ENCODE data around the gene UNC93A. TPM values are rescaled to one million over a fixed set of nuclear protein-coding genes. Genes with fewer than 3 reads are reported as not detected.

UNC93A gene
- total and polyA plus RNA-seq, 3 experiments from 2014 or later = not detected

- Histone ChIP-seq H3K4me1 (ENCODE audit: insufficient read depth, low read length) (no peaks in the 10 kb centered on the region), H3K27ac (ENCODE audit: low read depth, low read length) (no peak overlapping the region), H3K9me3 (ENCODE audit: low read length) (no peaks in the 10 kb centered on the region), H3K4me3 (ENCODE audit: low read length) (no peak overlapping the region), H3K36me3 (ENCODE audit: insufficient read depth, low read length) (no peaks in the 10 kb centered on the region), H3K27me3 (ENCODE audit: insufficient read depth, low read length, poor library complexity, severe bottlenecking) (no peaks in the 10 kb centered on the region)
- H3K9me3 Mint-ChIP-seq = no peaks in the 10 kb centered on the region
- H3K36me3 Mint-ChIP-seq = no peaks in the 10 kb centered on the region
- peaks cover 7 to 33% of the 10 kb centered on the region in 2 donors for H3K27me3 Mint-ChIP-seq
- DNase-seq = no peak
- H3K4me1 Mint-ChIP-seq = no peaks in the 10 kb centered on the region
- H3K27ac Mint-ChIP-seq = no peak overlapping the region
- no peak overlapping the region for H3K4me3 Mint-ChIP-seq
- CTCF ChIA-PET = no interaction called here
- POLR2A ChIA-PET = no interaction called here
Observed at GRCh38 chr6:167294651-167295494, 3.8 kb downstream of the UNC93A start.

GRCh38 chr6:167295495-167296292 is 4.6 kb downstream of the UNC93A start:
- Mint-ChIP-seq H3K36me3 (no peaks in the 10 kb centered on the region), H3K27me3 (peaks cover 9 to 38% of the 10 kb centered on the region in 2 donors), H3K4me1 (no peaks in the 10 kb centered on the region), H3K9me3 (no peaks in the 10 kb centered on the region), H3K4me3 (no peak overlapping the region), H3K27ac (no peak overlapping the region)
- no peak for DNase-seq
- CTCF ChIA-PET = no interaction called here
- Histone ChIP-seq H3K36me3 (ENCODE audit: insufficient read depth, low read length) (no peaks in the 10 kb centered on the region), H3K4me1 (ENCODE audit: insufficient read depth, low read length) (no peaks in the 10 kb centered on the region), H3K4me3 (ENCODE audit: low read length) (no peak overlapping the region), H3K9me3 (ENCODE audit: low read length) (no peaks in the 10 kb centered on the region), H3K27ac (ENCODE audit: low read depth, low read length) (no peak overlapping the region), H3K27me3 (ENCODE audit: insufficient read depth, low read length, poor library complexity, severe bottlenecking) (no peaks in the 10 kb centered on the region)
- POLR2A ChIA-PET = no interaction called here

GRCh38 chr6:167296293-167296690 is 5.2 kb downstream of the UNC93A start:
- Histone ChIP-seq H3K4me3 (ENCODE audit: low read length) (no peak overlapping the region), H3K9me3 (ENCODE audit: low read length) (no peaks in the 10 kb centered on the region), H3K4me1 (ENCODE audit: insufficient read depth, low read length) (no peaks in the 10 kb centered on the region), H3K27ac (ENCODE audit: low read depth, low read length) (no peak overlapping the region), H3K27me3 (ENCODE audit: insufficient read depth, low read length, poor library complexity, severe bottlenecking) (no peaks in the 10 kb centered on the region), H3K36me3 (ENCODE audit: insufficient read depth, low read length) (no peaks in the 10 kb centered on the region)
- peaks cover 9 to 38% of the 10 kb centered on the region in 2 donors for H3K27me3 Mint-ChIP-seq
- no peaks in the 10 kb centered on the region for H3K4me1 Mint-ChIP-seq
- H3K27ac Mint-ChIP-seq = no peak overlapping the region
- ChIA-PET CTCF (no interaction called here), POLR2A (no interaction called here)
- no peaks in the 10 kb centered on the region for H3K36me3 Mint-ChIP-seq
- no peak for DNase-seq
- H3K4me3 Mint-ChIP-seq = no peak overlapping the region
- H3K9me3 Mint-ChIP-seq = no peaks in the 10 kb centered on the region

GRCh38 chr6:167296902-167297301 is 5.8 kb downstream of the UNC93A start:
- no peak for DNase-seq
- no peaks in the 10 kb centered on the region for H3K27me3 ChIP-seq (ENCODE audit: insufficient read depth, low read length, poor library complexity, severe bottlenecking)
- Mint-ChIP-seq H3K9me3 (no peaks in the 10 kb centered on the region), H3K27me3 (peaks cover 9 to 41% of the 10 kb centered on the region in 2 donors), H3K4me3 (no peak overlapping the region), H3K4me1 (no peaks in the 10 kb centered on the region), H3K36me3 (no peaks in the 10 kb centered on the region), H3K27ac (peak overlapping the region in 1 of 8 donors; percentile 26)
- H3K4me1 ChIP-seq (ENCODE audit: insufficient read depth, low read length) = no peaks in the 10 kb centered on the region
- H3K9me3 ChIP-seq (ENCODE audit: low read length) = no peaks in the 10 kb centered on the region
- no peaks in the 10 kb centered on the region for H3K36me3 ChIP-seq (ENCODE audit: insufficient read depth, low read length)
- no peak overlapping the region for H3K4me3 ChIP-seq (ENCODE audit: low read length)
- no peak overlapping the region for H3K27ac ChIP-seq (ENCODE audit: low read depth, low read length)
- POLR2A ChIA-PET = no interaction called here
- CTCF ChIA-PET = no interaction called here

GRCh38 chr6:167298127-167298526 is 7.0 kb downstream of the UNC93A start:
- Histone ChIP-seq H3K9me3 (ENCODE audit: low read length) (no peaks in the 10 kb centered on the region), H3K4me1 (ENCODE audit: insufficient read depth, low read length) (no peaks in the 10 kb centered on the region), H3K36me3 (ENCODE audit: insufficient read depth, low read length) (no peaks in the 10 kb centered on the region), H3K27ac (ENCODE audit: low read depth, low read length) (no peak overlapping the region), H3K4me3 (ENCODE audit: low read length) (no peak overlapping the region), H3K27me3 (ENCODE audit: insufficient read depth, low read length, poor library complexity, severe bottlenecking) (no peaks in the 10 kb centered on the region)
- no peaks in the 10 kb centered on the region for H3K4me1 Mint-ChIP-seq
- POLR2A ChIA-PET = no interaction called here
- DNase-seq = no peak
- no peak overlapping the region for H3K4me3 Mint-ChIP-seq
- H3K36me3 Mint-ChIP-seq = no peaks in the 10 kb centered on the region
- no peak overlapping the region for H3K27ac Mint-ChIP-seq
- peaks cover 9 to 50% of the 10 kb centered on the region in 2 donors for H3K27me3 Mint-ChIP-seq
- no peaks in the 10 kb centered on the region for H3K9me3 Mint-ChIP-seq
- CTCF ChIA-PET = interaction anchor here (0.6 kb wide), 1 partner anchor 209 kb away, joined by 3 read pairs; no protein-coding TSS in a partner anchor

GRCh38 chr6:167299641-167300308 is 8.7 kb downstream of the UNC93A start:
- no peak overlapping the region for H3K27ac Mint-ChIP-seq
- ChIA-PET POLR2A (no interaction called here), CTCF (interaction anchor here (1.1 to 1.6 kb wide), 2 partner anchors 9 to 14 kb away, joined by 4 to 6 read pairs; partner anchors contain the start of gene UNC93A)
- Histone ChIP-seq H3K36me3 (ENCODE audit: insufficient read depth, low read length) (no peaks in the 10 kb centered on the region), H3K27ac (ENCODE audit: low read depth, low read length) (no peak overlapping the region), H3K9me3 (ENCODE audit: low read length) (no peaks in the 10 kb centered on the region), H3K4me3 (ENCODE audit: low read length) (no peak overlapping the region), H3K4me1 (ENCODE audit: insufficient read depth, low read length) (no peaks in the 10 kb centered on the region), H3K27me3 (ENCODE audit: insufficient read depth, low read length, poor library complexity, severe bottlenecking) (no peaks in the 10 kb centered on the region)
- H3K27me3 Mint-ChIP-seq = peaks cover 5 to 56% of the 10 kb centered on the region in 2 donors
- no peaks in the 10 kb centered on the region for H3K36me3 Mint-ChIP-seq
- no peak for DNase-seq
- no peaks in the 10 kb centered on the region for H3K4me1 Mint-ChIP-seq
- H3K9me3 Mint-ChIP-seq = no peaks in the 10 kb centered on the region
- H3K4me3 Mint-ChIP-seq = no peak overlapping the region

- Mint-ChIP-seq H3K4me3 (no peak overlapping the region), H3K36me3 (no peaks in the 10 kb centered on the region), H3K27ac (no peak overlapping the region), H3K9me3 (no peaks in the 10 kb centered on the region), H3K27me3 (peaks cover 6 to 54% of the 10 kb centered on the region in 2 donors), H3K4me1 (no peaks in the 10 kb centered on the region)
- CTCF ChIA-PET = interaction anchor here (1.1 kb wide), 1 partner anchor 11 kb away, joined by 6 read pairs; the partner anchor contains the start of gene UNC93A
- no peaks in the 10 kb centered on the region for H3K4me1 ChIP-seq (ENCODE audit: insufficient read depth, low read length)
- no peak overlapping the region for H3K27ac ChIP-seq (ENCODE audit: low read depth, low read length)
- no peaks in the 10 kb centered on the region for H3K36me3 ChIP-seq (ENCODE audit: insufficient read depth, low read length)
- POLR2A ChIA-PET = no interaction called here
- no peak for DNase-seq
- H3K27me3 ChIP-seq (ENCODE audit: insufficient read depth, low read length, poor library complexity, severe bottlenecking) = no peaks in the 10 kb centered on the region
- H3K4me3 ChIP-seq (ENCODE audit: low read length) = no peak overlapping the region
- H3K9me3 ChIP-seq (ENCODE audit: low read length) = no peaks in the 10 kb centered on the region
Observed at GRCh38 chr6:167300902-167301777, 10.0 kb downstream of the UNC93A start.
